Testis (tissue), 2 donors: ENCODE data around the gene UNC5B.

Experiments
- POLR2A ChIP-seq: fragments of 450-650 bp; IDR thresholded peaks from one replicate; pipeline ENCODE4 v1.6.1; 2017; ENCODE audit warnings: antibody characterized with exemption, mild to moderate bottlenecking, moderate library complexity
- TF ChIP-seq, protein P1 (sequence below), 3 experiments: fragments of 450-650 bp in 2 of 3; fragments of 200-600 bp in 1 of 3; sonication (generic) in 1 of 3; IDR thresholded peaks; one replicate each; pipeline ENCODE4 v1.5.1; 2016 to 2019; ENCODE audit warnings: antibody characterized with exemption in 3 of 3, mild to moderate bottlenecking in 2 of 3, moderate library complexity in 1 of 3

DNA sequence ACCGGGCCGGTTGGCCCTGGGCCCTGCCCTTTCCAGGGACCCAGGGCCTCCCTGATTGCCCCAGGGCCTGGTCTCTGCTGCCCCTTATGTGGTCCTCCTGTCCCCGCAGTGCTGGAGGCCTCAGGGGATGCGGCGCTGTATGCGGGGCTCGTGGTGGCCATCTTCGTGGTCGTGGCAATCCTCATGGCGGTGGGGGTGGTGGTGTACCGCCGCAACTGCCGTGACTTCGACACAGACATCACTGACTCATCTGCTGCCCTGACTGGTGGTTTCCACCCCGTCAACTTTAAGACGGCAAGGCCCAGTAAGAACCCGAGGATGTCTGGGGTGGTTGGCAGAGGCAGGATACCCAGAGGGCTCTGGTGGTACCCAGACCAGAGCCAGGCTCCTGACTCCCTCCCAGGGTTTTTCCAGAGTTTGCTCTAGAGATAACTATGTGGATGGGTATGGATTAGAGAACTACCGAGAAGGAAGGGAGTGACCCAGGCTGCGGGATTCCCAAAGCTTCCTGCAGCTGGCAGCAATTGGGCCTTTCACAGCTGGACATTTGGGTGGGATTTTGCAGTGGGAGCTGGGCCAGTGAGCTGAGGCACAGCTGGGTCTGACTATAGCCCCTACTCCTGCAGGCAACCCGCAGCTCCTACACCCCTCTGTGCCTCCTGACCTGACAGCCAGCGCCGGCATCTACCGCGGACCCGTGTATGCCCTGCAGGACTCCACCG, 78.6 kb downstream of the UNC5B start:
- no peak for TF ChIP-seq POLR2A
- TF ChIP-seq, protein P1, sequence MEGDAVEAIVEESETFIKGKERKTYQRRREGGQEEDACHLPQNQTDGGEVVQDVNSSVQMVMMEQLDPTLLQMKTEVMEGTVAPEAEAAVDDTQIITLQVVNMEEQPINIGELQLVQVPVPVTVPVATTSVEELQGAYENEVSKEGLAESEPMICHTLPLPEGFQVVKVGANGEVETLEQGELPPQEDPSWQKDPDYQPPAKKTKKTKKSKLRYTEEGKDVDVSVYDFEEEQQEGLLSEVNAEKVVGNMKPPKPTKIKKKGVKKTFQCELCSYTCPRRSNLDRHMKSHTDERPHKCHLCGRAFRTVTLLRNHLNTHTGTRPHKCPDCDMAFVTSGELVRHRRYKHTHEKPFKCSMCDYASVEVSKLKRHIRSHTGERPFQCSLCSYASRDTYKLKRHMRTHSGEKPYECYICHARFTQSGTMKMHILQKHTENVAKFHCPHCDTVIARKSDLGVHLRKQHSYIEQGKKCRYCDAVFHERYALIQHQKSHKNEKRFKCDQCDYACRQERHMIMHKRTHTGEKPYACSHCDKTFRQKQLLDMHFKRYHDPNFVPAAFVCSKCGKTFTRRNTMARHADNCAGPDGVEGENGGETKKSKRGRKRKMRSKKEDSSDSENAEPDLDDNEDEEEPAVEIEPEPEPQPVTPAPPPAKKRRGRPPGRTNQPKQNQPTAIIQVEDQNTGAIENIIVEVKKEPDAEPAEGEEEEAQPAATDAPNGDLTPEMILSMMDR (IDR thresholded peaks at IDR 0.05), result no peak
